C4-2B (cell line): ENCODE data around the gene TRMT10B.

Experiments used
- CTCF ChIP-seq: fragments of 450-650 bp; conservative IDR thresholded peaks from 2 replicates; pipeline ENCODE4 v1.5.1; 2017; ENCODE audit warnings: mild to moderate bottlenecking
- ZFX ChIP-seq: fragments of 450-650 bp; IDR thresholded peaks from 2 replicates; pipeline ENCODE4 v1.6.1; 2017

- TF ChIP-seq CTCF: no peak
- no peak for TF ChIP-seq ZFX
Measured at GRCh38 chr9:37751186-37751585, 2.4 kb upstream of the TRMT10B start.
